ENCODE data around the gene NOXO1.

DNA sequence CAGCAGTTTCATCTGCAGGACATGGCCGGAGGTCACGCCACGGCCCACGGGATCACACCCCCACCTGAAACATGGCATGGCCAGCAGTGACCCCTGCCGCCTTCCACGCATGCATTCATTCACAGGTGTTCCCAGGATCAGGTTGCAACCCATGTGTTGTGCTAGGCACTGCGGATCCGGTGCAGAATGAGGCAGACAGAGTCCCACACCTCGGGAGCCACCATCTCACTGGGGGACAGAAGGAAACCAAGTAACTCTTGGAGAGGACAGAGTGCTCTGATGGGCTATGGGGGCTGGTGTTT lies 33.9 kb downstream of the NOXO1 start:
- TF ChIP-seq, protein P1, sequence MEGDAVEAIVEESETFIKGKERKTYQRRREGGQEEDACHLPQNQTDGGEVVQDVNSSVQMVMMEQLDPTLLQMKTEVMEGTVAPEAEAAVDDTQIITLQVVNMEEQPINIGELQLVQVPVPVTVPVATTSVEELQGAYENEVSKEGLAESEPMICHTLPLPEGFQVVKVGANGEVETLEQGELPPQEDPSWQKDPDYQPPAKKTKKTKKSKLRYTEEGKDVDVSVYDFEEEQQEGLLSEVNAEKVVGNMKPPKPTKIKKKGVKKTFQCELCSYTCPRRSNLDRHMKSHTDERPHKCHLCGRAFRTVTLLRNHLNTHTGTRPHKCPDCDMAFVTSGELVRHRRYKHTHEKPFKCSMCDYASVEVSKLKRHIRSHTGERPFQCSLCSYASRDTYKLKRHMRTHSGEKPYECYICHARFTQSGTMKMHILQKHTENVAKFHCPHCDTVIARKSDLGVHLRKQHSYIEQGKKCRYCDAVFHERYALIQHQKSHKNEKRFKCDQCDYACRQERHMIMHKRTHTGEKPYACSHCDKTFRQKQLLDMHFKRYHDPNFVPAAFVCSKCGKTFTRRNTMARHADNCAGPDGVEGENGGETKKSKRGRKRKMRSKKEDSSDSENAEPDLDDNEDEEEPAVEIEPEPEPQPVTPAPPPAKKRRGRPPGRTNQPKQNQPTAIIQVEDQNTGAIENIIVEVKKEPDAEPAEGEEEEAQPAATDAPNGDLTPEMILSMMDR (IDR thresholded peaks at IDR 0.05) = no peak
- TF ChIP-seq POLR2A (IDR thresholded peaks at IDR 0.05; ENCODE audit: low read depth) (no peak), POLR2AphosphoS5 (IDR thresholded peaks at IDR 0.05) (no peak), EP300 (IDR thresholded peaks at IDR 0.05) (no peak)

Data from esophagus muscularis mucosa (tissue), 4 donors.